GM18498 (cell line): Measurements from ENCODE around the gene SLC4A2.

Source experiments
- ATAC-seq: cut with Tn5 transposase; IDR thresholded peaks from one replicate; pipeline ENCODE4 v1.9.1; 2021; ENCODE audit warnings: mild to moderate bottlenecking, moderate library complexity; ENCODE audit not compliant: unreplicated experiment

SLC4A2 gene

DNA sequence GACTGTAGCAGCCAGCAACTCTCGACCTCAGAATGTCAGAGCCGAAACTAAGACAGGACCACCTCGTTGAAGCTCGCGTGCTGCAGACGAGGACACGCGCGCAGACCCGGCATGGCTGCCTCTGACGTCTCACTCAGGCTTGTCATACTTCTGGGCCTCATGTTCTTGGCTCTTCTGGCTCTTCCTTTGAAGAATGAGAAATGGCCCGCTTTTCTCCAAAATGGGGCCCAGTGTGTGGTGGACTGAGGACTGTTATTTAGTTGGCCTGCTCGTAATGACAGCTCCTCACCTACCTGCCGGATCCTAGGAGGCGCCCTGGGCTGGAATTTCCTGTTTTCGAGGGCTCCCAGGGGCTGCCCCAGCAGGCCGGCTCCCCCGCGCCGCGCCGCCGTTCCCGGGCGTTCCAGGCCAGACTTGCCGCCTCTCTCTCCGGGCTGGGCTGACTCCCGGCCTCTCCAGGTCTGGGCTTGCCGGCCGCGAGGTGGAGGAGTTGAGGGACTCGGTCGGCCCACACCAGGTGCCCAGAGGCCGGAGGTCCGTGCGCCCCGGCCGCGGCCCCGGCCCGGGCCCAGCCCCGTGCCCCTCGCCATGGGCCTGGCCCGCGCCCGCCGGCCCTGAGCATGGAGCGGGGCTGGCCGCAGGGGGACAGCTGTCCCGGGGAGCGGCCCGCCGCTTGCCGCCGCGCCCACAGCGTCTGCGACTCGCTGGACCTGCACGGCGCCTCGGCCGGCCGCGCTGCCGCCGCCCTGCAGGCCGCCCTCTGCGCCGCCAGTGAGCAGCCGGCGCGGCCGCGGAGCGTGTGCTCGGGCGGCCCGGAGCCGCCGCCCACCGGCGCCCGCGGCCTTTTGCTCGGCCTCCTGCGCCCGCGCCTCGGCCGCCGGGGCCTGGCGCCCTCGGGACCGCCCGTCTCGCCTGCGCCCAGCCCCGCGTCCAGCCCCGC lies 55.0 kb downstream of the SLC4A2 start:
- no peak for ATAC-seq

DNA sequence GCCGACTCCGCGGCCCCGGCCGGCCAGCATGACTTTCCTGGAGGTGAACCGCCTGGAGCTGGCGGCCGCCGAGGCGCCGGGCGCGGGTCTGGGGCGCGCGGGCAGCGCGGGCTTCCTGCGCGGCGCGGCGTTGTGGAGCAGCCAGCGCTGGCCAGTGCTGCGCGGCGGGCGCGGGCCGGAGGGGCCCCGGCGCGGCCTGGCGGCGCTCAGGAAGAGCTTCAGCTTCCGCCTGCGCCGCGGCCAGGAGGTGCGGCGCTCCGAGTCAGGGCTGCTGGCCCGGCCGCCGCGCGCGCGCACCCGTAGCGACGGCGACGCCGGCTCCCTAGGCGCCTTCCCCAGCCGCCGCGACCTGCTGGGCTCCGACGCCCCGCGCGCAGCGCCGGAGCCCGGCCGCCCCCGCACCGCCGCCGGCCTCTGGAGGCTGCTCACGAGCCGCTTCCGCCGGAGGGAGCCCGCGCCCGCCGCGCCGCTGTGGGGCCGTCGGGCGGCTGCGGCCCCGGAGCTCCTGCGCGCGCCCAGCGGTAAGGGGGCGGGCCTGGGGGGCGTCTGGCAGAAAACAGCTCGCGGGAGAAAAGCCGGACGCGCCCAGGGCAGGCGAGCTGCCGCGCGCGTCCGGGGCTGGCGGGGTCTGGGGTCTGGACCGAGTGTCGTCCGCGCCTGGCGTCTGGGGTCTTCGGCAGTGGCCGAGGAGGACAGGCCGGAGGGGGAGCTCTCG lies 55.9 kb downstream of the SLC4A2 start:
- no peak for ATAC-seq

DNA sequence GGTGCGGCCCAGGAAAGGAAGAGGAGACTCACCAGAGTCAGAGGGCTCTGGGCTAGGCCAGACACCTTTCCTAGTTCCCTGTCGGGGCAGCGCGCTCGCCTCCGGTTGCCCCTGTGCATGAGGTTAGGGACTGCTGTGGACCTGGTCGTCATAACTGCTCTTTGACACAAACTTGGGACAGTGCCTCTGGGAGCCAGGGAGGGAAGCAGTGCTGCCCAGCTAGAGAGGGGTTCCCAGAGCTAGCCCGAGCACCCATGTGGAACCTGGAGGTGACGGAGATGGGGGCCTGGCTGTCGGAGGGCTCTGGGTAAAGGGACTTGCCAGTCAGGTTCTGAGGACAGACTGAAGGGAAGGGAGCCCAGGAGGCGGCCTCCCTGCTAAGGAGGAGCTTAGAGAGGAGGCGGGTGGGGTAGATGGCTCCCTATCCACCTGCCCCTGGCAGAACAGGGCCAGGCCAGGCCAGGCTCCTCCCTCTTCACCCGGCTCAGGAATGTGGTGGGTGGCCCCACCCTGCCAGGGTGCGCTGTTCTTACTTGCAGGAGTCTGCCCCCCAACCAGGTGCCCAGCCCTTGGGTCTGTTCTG lies 56.5 kb downstream of the SLC4A2 start:
- no peak for ATAC-seq

GRCh38 chr7:151116603-151117440 lies 57.4 kb downstream of the SLC4A2 start:
- no peak for ATAC-seq

GRCh38 chr7:151117565-151117964 lies 58.2 kb downstream of the SLC4A2 start:
- ATAC-seq: no peak

DNA sequence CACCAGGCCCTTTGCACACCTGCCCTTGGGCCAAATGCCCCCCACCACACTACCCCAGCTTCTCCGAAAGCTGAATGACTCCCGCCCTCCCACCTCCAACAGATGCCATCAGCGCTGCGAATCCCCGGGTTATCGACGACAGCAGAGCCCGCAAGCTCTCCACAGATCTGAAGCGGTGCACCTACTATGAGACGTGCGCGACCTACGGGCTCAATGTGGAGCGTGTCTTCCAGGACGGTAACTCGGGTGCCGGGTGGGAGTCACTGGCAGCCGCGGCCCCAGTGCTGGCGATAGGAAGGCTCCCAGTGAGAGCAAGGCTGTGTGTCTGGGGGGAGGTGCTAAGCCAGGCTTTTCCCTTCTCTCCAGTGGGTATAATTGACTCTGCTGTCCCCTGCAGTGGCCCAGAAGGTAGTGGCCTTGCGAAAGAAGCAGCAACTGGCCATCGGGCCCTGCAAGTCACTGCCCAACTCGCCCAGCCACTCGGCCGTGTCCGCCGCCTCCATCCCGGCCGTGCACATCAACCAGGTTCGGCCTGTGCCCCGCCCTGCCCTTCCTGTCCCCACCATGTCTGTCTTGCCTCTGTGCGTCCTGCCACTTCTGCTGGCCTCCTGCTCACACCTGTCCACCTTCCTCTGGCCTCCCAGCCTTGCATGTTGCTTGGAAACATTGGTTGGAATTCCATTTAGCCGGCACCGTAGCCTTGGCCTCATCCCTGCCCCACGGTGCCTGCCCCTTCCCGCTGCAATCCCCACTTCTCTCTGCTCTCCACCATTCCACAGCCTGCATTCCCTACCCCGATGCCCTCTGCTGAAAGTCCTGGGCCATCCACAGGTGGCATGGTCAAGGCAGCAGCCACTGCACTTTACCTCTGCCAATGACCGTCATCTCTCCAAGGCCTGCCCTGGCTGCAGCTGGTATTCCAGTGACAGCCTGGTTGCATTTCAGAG lies 59.0 kb downstream of the SLC4A2 start:
- no peak for ATAC-seq

GRCh38 chr7:151119055-151119415 lies 59.6 kb downstream of the SLC4A2 start:
- no peak for ATAC-seq

DNA sequence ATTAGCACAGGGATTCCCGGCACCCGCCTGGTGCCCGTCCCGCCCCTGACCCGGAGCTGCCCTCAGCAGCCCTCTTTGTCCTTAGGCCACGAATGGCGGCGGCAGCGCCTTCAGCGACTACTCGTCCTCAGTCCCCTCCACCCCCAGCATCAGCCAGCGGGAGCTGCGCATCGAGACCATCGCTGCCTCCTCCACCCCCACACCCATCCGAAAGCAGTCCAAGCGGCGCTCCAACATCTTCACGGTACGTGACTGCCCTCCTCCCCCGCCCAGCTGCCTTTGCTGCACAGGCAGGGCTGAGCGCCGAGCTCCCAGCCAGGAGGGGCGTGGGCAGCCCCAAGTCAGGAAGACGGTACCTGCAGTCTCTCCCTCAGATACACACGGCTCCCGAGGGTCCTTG lies 60.5 kb downstream of the SLC4A2 start:
- no peak for ATAC-seq

GRCh38 chr7:151120896-151121295 lies 61.5 kb downstream of the SLC4A2 start:
- ATAC-seq: no peak

DNA sequence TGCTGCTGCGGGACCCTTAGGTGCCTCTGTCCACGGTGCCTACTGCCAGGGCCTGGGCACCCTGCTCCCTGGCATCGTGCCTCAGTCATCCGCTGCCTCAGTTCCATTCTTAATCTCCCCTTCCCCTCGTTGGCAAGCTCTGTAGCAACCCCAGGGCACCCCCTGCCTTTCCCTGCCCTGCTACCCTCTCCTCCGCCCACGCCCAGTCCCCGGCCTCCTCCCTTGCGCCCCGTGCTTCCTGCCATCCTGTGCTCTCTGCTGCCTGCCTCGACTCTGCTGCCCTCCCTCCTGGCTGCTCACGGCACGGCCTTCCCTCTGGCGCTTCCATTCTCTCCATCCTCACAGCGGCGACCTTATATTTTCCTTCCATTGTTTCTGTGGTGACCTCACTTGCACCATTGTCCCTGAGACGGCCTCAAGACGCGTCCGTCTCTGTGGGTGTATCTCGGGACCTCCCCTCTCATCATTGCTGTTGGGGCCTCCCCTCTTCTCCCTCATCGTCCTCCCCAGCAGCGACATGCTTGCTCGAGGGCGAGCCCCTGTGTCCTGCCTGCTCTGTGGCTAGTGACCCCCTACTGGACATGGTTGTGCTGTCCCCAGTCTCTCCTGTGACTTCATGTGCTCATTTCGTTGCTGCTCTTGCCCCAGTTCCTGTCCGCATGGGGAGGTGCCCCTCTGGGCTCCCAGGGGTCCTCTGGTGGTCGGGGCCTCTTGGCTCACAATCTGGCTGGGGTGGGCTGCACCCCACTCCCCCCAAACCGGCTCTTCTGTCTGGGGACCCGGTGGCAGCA lies 62.2 kb downstream of the SLC4A2 start:
- no peak for ATAC-seq

- no peak for ATAC-seq
Observed at GRCh38 chr7:151122276-151122675, 62.9 kb downstream of the SLC4A2 start.

DNA sequence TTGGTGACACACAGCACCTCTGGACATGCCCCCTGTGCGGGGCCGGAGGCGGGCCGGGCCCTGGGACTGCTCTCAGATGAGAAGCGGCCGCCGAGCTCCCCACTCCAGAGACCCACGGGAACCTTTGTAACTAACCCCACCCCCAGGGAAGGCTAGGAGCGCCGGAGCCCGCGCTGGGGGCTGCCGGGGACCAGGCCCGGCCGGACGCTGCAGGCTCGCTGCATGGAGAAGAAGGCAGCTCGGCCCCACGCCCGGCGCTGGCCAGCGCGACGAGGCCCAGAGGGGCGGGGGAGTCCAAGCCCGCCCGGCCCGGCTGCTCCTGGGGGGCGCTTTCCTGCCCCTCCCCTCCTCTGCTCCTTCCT lies 63.4 kb downstream of the SLC4A2 start:
- ATAC-seq: no peak

GRCh38 chr7:151123158-151123821 lies 63.9 kb downstream of the SLC4A2 start:
- no peak for ATAC-seq

- ATAC-seq: peak; percentile 86
Observed at GRCh38 chr7:151123822-151124464, 64.6 kb downstream of the SLC4A2 start.

DNA sequence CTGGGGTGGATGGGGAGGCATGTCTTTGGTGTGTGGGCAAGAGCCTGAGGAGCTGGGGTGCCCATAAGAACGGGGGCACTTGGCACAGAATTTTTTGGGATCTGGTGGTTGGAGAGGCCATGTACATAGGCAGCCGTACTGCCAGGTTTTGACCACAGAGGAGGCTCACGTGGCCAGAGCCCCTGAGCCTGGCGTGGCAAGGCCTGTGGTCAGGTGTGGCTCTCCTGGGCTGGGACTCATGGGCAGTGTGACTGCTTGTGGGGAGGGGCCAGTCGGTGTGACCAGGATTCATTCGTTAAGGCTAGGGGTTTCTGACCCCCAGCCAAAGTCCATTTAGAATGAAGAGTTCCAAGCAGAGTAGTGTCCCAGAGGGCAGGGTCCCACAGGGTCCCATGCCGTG lies 65.1 kb downstream of the SLC4A2 start:
- ATAC-seq: no peak

GRCh38 chr7:151124899-151125399 lies 65.6 kb downstream of the SLC4A2 start:
- no peak for ATAC-seq

DNA sequence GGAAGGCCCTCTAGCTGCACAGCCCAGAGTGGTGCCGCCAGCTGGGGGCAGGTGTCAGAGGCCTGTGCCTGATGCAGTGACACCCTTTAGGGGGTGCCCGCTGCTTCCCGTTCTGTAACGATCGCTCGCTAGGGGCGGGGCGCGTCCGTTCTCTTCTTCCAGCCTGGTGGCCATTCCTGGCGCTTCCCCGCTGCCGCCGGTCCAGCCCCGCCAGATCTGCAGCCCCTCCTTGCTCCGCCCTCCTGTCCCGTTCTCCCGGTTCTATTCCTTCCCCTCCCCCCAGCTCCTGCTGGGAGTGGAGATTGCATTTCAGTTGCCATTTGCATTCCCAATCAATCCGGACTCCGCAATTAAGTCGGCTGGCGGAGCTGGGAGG lies 66.1 kb downstream of the SLC4A2 start:
- ATAC-seq: no peak
